ENCODE data around the gene FAM163A.

The FAM163A gene

DNA sequence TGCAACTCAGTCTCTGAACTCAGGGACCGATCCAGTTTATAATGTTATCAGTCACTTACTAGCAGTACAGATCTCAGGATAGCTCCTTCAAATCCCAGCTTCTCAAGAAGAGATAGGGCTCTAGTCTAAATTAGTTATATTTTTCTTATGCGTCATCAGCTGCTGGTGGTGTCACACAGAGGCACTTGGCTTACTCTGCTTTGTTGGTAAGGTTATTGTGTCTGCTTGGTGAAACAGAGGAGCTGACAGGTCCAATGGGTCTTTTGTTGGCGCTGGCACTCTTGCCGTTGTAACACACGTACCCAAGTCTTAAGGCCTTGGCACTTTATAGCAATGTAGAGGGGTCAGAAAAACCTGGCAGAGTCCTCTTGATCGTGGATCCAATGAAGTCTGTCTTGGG lies 122.3 kb downstream of the FAM163A start:
- DNase-seq = no peak
